ENCODE measurements around the gene MDFI. TPM values are rescaled to one million over a fixed set of nuclear protein-coding genes. Genes with fewer than 3 reads are reported as not detected.

Gene MDFI
- total RNA-seq, 2 experiments from 2014 or later, result not detected

DNA sequence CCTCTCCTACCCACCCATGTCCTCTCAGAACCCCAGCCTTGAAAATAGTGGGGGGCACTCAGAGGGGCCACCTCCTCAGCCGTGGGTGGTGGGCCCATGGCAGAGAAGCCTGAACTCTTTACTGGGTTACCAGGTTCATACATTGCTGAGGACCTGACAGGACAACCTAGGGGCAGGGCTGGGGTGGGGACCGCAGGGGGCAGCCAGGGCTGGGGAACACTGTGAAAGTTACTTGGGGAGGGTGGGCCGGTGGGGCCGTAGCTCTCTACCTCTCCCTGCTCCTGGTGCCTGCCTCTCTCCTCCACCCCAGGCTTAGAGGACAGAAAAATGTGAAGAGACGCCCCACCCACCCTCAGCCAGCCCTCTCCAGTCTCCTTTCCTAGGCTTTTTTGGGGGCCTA is 15.4 kb downstream of the MDFI start:
- Histone ChIP-seq H2AFZ (ENCODE audit: low read length) (no peak overlapping the region), H3K36me3 (ENCODE audit: insufficient read depth, low read length) (no peaks in the 10 kb centered on the region), H4K20me1 (ENCODE audit: insufficient read depth, low read length) (no peaks in the 10 kb centered on the region), H3K4me1 (ENCODE audit: insufficient read depth, low read length, poor library complexity, severe bottlenecking) (no peaks in the 10 kb centered on the region), H3K9me2 (ENCODE audit: insufficient read depth, low read length) (no peaks in the 10 kb centered on the region), H3K9me3 (ENCODE audit: low read length) (no peaks in the 10 kb centered on the region), H3K4me2 (ENCODE audit: low read length) (no peak overlapping the region), H3K27ac (ENCODE audit: low read depth, low read length, poor library complexity, severe bottlenecking) (no peak overlapping the region), H3K4me3 (ENCODE audit: low read depth, low read length, poor library complexity, severe bottlenecking) (no peak overlapping the region), H3K79me2 (ENCODE audit: insufficient read depth, low read depth, low read length) (no peaks in the 10 kb centered on the region)
- intact Hi-C loops (cut with micrococcal nuclease; ENCODE audit: unreplicated experiment), result no loop called here
- TF ChIP-seq EZH2phosphoT487 (IDR thresholded peaks at IDR 0.05; ENCODE audit: borderline replicate concordance, low read depth, low read length), result no peak
- TF ChIP-seq, protein P1, sequence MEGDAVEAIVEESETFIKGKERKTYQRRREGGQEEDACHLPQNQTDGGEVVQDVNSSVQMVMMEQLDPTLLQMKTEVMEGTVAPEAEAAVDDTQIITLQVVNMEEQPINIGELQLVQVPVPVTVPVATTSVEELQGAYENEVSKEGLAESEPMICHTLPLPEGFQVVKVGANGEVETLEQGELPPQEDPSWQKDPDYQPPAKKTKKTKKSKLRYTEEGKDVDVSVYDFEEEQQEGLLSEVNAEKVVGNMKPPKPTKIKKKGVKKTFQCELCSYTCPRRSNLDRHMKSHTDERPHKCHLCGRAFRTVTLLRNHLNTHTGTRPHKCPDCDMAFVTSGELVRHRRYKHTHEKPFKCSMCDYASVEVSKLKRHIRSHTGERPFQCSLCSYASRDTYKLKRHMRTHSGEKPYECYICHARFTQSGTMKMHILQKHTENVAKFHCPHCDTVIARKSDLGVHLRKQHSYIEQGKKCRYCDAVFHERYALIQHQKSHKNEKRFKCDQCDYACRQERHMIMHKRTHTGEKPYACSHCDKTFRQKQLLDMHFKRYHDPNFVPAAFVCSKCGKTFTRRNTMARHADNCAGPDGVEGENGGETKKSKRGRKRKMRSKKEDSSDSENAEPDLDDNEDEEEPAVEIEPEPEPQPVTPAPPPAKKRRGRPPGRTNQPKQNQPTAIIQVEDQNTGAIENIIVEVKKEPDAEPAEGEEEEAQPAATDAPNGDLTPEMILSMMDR (conservative IDR thresholded peaks at IDR 0.05; ENCODE audit: low read length), result no peak
- DNase-seq (ENCODE audit: low spot score), result no peak
- ChIA-PET CTCF (ENCODE audit: unreplicated experiment) (no interaction called here), POLR2A (no interaction called here)
- BruUV-seq (replicated peaks), result no TSS peak

DNA sequence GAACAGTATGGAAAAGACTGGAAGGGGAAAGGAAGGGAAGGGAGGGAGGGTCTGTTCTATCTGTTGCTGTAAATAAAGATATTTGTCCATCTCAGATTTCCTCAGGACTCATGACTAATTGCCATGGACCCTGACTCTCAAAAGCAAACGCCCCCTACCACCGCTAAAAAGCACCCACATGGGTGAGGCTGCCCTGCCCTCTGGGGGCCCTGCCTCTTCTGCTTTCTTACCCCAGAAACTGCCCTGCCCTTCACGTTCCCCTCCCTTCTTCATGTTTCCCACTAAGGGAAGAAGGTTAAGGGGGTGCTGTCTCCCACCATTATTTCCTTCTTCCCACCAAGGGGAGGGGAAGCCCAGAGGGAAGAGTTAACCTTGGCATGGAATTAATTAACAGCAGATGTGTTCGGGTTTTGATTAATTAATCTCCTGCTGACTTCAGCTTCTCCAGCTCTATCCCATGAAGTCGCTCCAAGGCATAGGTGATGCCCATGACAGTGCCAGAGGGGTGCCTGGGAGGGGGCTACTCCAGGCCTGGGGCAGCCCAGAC is 16.0 kb downstream of the MDFI start:
- H3K4me1 ChIP-seq (ENCODE audit: insufficient read depth, low read length, poor library complexity, severe bottlenecking), result no peaks in the 10 kb centered on the region
- H3K4me3 ChIP-seq (ENCODE audit: low read depth, low read length, poor library complexity, severe bottlenecking), result no peak overlapping the region
- H3K4me2 ChIP-seq (ENCODE audit: low read length), result no peak overlapping the region
- no peak overlapping the region for H3K27ac ChIP-seq (ENCODE audit: low read depth, low read length, poor library complexity, severe bottlenecking)
- CTCF ChIA-PET (ENCODE audit: unreplicated experiment), result no interaction called here
- POLR2A ChIA-PET, result no interaction called here
- no TSS peak for BruUV-seq (replicated peaks)
- H3K9me2 ChIP-seq (ENCODE audit: insufficient read depth, low read length), result no peaks in the 10 kb centered on the region
- no peak for TF ChIP-seq EZH2phosphoT487 (IDR thresholded peaks at IDR 0.05; ENCODE audit: borderline replicate concordance, low read depth, low read length)
- TF ChIP-seq, protein P1 (conservative IDR thresholded peaks at IDR 0.05; ENCODE audit: low read length), result no peak
- no peaks in the 10 kb centered on the region for H4K20me1 ChIP-seq (ENCODE audit: insufficient read depth, low read length)
- no peak for DNase-seq (ENCODE audit: low spot score)
- intact Hi-C loops (cut with micrococcal nuclease; ENCODE audit: unreplicated experiment), result no loop called here
- H3K36me3 ChIP-seq (ENCODE audit: insufficient read depth, low read length), result no peaks in the 10 kb centered on the region
- H3K9me3 ChIP-seq (ENCODE audit: low read length), result no peaks in the 10 kb centered on the region
- H2AFZ ChIP-seq (ENCODE audit: low read length), result no peak overlapping the region
- no peaks in the 10 kb centered on the region for H3K79me2 ChIP-seq (ENCODE audit: insufficient read depth, low read depth, low read length)

DNA sequence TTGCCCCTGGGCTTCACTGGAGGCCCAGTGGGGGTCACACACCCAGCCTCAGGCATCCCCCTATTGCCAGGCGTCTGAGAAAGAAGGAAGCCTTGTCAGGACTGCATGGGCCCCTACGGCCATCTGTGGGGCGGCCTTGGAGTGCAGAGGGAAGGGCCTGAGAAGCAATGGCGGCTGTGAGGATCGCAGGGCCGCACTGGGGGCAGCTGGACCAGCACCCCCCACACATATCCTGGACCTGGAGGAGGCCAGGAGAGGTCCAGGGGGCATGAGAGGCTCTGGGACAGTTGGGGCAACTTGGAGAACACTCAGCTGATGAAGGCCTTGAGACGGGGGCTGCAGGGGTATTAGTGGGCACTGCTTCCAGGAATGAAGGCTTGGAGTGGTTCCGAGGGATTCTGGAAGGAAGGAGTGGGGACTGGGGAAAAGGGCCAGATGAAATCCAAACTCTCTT is 16.5 kb downstream of the MDFI start:
- H3K4me1 ChIP-seq (ENCODE audit: insufficient read depth, low read length, poor library complexity, severe bottlenecking), result no peaks in the 10 kb centered on the region
- CTCF ChIA-PET (ENCODE audit: unreplicated experiment), result no interaction called here
- H2AFZ ChIP-seq (ENCODE audit: low read length), result no peak overlapping the region
- H3K4me2 ChIP-seq (ENCODE audit: low read length), result no peak overlapping the region
- TF ChIP-seq EZH2phosphoT487 (IDR thresholded peaks at IDR 0.05; ENCODE audit: borderline replicate concordance, low read depth, low read length), result no peak
- TF ChIP-seq, protein P1 (conservative IDR thresholded peaks at IDR 0.05; ENCODE audit: low read length), result no peak
- intact Hi-C loops (cut with micrococcal nuclease; ENCODE audit: unreplicated experiment), result no loop called here
- H4K20me1 ChIP-seq (ENCODE audit: insufficient read depth, low read length), result no peaks in the 10 kb centered on the region
- no peaks in the 10 kb centered on the region for H3K9me2 ChIP-seq (ENCODE audit: insufficient read depth, low read length)
- no peaks in the 10 kb centered on the region for H3K79me2 ChIP-seq (ENCODE audit: insufficient read depth, low read depth, low read length)
- H3K27ac ChIP-seq (ENCODE audit: low read depth, low read length, poor library complexity, severe bottlenecking), result no peak overlapping the region
- H3K36me3 ChIP-seq (ENCODE audit: insufficient read depth, low read length), result no peaks in the 10 kb centered on the region
- no peak overlapping the region for H3K4me3 ChIP-seq (ENCODE audit: low read depth, low read length, poor library complexity, severe bottlenecking)
- H3K9me3 ChIP-seq (ENCODE audit: low read length), result no peaks in the 10 kb centered on the region
- DNase-seq (ENCODE audit: low spot score), result no peak
- BruUV-seq (replicated peaks), result no TSS peak
- POLR2A ChIA-PET, result no interaction called here
